Left hindlimb (tissue), 1 donor: Measurements from ENCODE around the gene EYS.

Source experiments
- DNase-seq: peaks from one replicate; pipeline ENCODE4 v3.0.0-alpha.2; 2018

EYS gene

GRCh38 chr6:65707126-65707826, at the start of gene EYS:
TSS of gene EYS (minus strand) at chr6:65707226. CDS start at chr6:65495410, 211,816 bp downstream.
- DNase-seq: no peak

- no peak for DNase-seq
Observed at GRCh38 chr6:65746302-65746701, 39.3 kb upstream of the EYS start.

- no peak for DNase-seq
Observed at GRCh38 chr6:65745614-65746013, 38.6 kb upstream of the EYS start.

- DNase-seq: no peak
Observed at GRCh38 chr6:65728879-65729479, 22.0 kb upstream of the EYS start.

- DNase-seq: no peak
Observed at GRCh38 chr6:65719101-65719500, 12.1 kb upstream of the EYS start.

- DNase-seq: no peak
Observed at GRCh38 chr6:65711531-65711930, 4.5 kb upstream of the EYS start.

GRCh38 chr6:65709099-65709830, 2.2 kb upstream of the EYS start:
- DNase-seq: no peak

GRCh38 chr6:65708162-65708561, 1.1 kb upstream of the EYS start:
- no peak for DNase-seq

- no peak for DNase-seq
Observed at GRCh38 chr6:65706436-65706835, 590 bp downstream of the EYS start.

GRCh38 chr6:65701325-65701724, 5.7 kb downstream of the EYS start:
- no peak for DNase-seq

GRCh38 chr6:65700561-65700960, 6.5 kb downstream of the EYS start:
- no peak for DNase-seq

GRCh38 chr6:65692109-65692508, 14.9 kb downstream of the EYS start:
- no peak for DNase-seq

GRCh38 chr6:65680232-65680631, 26.8 kb downstream of the EYS start:
- DNase-seq: no peak

GRCh38 chr6:65671922-65672321, 35.1 kb downstream of the EYS start:
- no peak for DNase-seq

- no peak for DNase-seq
Observed at GRCh38 chr6:65667916-65668656, 38.9 kb downstream of the EYS start.

- DNase-seq: no peak
Observed at GRCh38 chr6:65650086-65650485, 56.9 kb downstream of the EYS start.

- DNase-seq: no peak
Observed at GRCh38 chr6:65649392-65649791, 57.6 kb downstream of the EYS start.

- DNase-seq: no peak
Observed at GRCh38 chr6:65646544-65646943, 60.5 kb downstream of the EYS start.

- DNase-seq: no peak
Observed at GRCh38 chr6:65642776-65643175, 64.2 kb downstream of the EYS start.

GRCh38 chr6:65638047-65638831, 68.8 kb downstream of the EYS start:
- no peak for DNase-seq

- DNase-seq: no peak
Observed at GRCh38 chr6:65637289-65638046, 69.6 kb downstream of the EYS start.

- no peak for DNase-seq
Observed at GRCh38 chr6:65633501-65633900, 73.5 kb downstream of the EYS start.
